SHP77 treated with DMSO at 0.1 percent for 48 hours (cell line): Measurements from ENCODE around the gene P2RX4.
"Not testable (repeated sequence)": the region's sequence is repeated elsewhere in the genome, so short reads cannot be mapped to it uniquely, and the experiment has no call there.

Experiments used
- DNase-seq: peaks from one replicate; lab custom pipeline; 2025; lab: John Stamatoyannopoulos, UW

P2RX4 gene

DNA sequence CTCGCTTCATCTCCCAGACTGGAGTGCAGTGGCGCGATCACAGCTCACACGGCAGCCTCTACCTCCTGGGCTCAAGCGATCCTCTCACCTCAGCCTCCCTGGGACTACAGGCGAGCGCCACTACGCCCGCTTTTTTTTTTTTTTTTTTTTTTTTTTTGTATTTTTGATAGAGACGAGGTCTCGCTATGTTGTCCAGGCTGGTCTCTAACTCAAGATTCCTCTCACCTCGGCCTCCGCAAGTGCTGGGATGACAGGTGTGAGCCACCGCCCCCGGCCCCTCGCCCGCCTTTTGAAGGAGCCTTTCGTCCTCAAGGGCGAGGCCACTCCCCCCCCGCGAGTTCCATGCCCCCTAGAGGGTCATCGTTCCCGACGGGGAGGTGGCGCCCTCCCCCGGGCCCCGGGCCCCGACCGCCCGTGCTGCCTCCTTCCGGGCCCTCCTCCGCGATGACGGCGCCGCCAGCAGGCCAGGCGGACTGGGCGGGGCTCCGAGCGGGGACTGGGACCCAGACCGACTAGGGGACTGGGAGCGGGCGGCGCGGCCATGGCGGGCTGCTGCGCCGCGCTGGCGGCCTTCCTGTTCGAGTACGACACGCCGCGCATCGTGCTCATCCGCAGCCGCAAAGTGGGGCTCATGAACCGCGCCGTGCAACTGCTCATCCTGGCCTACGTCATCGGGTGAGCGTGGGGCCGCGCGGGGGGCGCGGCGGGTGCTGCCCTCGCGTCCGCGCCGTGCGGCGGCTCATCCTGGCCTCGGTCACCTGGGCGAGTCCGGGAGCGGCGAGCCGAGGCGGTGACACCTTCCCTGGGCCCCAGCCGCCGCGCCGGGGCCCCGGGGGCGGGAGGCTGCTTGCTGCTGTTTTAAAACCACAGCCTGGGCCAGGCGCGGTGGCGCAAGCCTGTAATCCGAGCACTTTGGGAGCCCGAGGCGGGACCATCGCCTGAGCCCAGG is at the start of gene P2RX4:
Gene P2RX4, plus strand, starts transcription at position 506 of the 949 bp plus-strand sequence. Its CDS starts 36 bp downstream, at position 542.
- peak; percentile 61 for DNase-seq

- no peak for DNase-seq
Measured at GRCh38 chr12:121162384-121162783, 47.5 kb upstream of the P2RX4 start.

DNA sequence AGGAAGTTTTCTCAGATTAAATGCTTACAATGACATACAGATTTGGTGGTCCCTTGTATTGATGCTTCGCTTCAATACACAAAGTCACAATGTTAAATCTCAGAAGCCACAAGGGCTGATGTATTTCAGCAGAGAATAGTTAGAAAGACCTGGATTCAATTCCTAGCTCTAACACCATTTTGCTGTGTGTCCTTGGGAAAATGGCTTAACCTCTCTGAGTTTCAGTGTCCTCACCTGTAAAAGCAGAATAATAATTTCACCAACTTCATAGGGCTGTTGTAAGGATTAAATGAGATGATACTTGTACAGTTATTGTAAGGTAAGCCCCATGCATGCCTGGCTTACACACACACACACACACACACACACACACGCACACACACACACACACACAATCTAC is 46.9 kb upstream of the P2RX4 start:
- DNase-seq: no peak

DNA sequence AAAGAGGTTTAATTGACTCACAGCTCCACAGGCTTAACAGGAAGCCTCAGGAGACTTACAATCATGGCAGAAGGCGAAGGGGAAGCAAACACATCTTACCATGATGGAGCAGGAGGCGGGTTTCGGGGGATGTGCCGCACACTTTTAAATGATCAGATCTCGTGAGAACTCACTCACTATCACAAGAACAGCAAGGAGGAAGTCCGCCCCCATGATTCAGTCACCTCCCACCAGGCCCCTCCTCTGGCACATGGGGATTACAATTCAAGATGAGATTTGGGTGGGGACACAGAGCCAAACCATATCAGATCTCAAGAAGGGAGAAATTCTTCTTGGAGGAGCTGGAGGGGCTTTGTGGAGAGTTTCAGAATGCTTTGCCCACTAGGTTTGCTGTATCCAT is 45.1 kb upstream of the P2RX4 start:
- not testable (repeated sequence) for DNase-seq

- no peak for DNase-seq
Measured at GRCh38 chr12:121165316-121165715, 44.6 kb upstream of the P2RX4 start.

GRCh38 chr12:121166356-121166755 is 43.6 kb upstream of the P2RX4 start:
- no peak for DNase-seq

DNA sequence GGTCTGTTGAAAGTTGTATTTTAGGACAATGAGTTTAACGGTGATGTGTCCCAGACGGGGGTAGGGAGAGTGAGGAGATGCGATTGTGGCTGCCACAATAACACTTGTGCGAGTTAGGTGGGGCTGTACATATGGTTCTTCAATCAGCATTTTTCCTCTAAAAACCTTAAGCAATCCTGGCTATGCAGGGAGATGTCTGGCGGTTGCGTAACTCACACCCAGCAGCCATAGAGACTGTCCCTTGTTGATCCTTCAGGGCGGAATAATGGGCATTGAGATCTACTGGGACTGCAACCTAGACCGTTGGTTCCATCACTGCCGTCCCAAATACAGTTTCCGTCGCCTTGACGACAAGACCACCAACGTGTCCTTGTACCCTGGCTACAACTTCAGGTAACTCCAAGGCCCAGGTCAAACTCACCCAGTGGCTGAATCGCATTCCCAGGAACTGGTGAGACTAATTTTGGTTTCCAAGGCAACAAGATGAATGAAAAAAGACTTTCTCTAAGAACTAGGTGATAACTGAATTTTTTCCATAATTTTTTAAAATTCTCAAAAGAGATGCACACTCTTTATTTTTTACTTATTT is 42.6 kb upstream of the P2RX4 start:
- DNase-seq: no peak

GRCh38 chr12:121167951-121168350 is 42.0 kb upstream of the P2RX4 start:
- DNase-seq: no peak

DNA sequence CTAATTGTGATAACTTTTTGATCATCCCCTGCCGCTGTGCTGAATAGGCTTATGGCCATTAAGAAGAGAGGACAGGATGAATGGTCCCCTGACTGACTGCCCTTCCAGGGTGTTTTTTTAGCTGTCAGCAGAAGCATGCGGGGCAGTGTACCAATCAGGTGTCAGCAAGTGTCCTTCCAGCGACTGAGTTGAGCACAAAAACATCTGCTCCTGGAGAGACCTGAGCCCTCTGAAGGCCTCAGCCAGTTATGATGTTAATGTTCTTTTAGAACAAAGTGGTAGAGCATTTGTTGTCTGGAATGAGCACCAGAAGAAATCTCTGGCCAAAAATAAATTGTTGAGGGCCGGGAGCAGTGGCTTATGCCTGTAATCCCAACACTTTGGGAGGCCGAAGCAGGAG is 39.8 kb upstream of the P2RX4 start:
- no peak for DNase-seq

DNA sequence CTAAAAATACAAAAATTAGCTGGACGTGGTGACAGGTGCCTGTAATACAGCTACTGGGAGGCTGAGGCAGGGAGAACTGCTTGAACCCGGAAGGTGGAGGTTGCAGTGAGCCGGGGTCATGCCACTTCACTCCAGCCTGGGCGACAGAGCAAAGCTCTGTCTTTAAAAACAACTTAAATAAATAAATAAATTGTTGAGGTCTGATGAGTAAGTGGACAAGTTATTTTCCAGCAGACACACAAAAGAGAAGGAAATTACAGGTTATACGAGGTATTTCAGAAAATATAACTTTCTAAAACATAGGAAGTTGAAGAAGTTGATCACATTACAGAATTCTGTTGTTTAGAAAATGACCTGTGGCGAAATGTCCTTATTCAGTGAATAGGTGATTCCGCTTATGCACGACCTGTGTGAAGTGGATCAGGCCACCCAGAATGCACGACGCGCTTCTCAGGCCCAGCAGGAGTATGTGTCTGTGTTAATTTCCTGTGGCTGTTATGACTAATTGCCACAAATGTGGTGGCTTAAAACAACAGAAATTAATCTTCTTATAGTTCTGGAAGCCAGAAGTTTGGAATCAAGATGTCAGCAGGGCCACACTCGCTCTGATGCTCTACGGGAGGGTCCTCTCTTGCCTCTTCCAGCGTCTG is 39.2 kb upstream of the P2RX4 start:
- no peak for DNase-seq

- DNase-seq: no peak
Measured at GRCh38 chr12:121172145-121172544, 37.8 kb upstream of the P2RX4 start.

- no peak for DNase-seq
Measured at GRCh38 chr12:121175383-121176119, 34.4 kb upstream of the P2RX4 start.

GRCh38 chr12:121176826-121177529 is 33.0 kb upstream of the P2RX4 start:
- DNase-seq: no peak

DNA sequence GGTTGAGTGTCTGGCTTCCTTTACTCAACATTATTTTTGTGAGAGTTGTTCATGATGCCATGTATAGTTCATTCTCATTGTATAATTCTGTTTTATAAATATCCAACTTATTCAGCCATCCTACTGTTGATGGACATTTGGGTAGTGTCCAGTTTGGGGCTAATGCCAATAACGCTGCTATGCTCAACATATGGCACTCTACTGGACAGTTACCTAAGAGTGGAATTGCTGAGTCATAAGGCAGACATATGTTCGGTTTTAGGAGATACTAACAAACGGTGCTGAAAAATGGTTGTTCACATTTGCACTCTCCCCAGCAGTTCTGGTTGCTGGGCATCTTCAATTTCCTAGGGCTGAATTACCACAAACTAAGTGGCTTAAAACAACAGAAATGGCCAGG is 28.7 kb upstream of the P2RX4 start:
- DNase-seq: no peak

DNA sequence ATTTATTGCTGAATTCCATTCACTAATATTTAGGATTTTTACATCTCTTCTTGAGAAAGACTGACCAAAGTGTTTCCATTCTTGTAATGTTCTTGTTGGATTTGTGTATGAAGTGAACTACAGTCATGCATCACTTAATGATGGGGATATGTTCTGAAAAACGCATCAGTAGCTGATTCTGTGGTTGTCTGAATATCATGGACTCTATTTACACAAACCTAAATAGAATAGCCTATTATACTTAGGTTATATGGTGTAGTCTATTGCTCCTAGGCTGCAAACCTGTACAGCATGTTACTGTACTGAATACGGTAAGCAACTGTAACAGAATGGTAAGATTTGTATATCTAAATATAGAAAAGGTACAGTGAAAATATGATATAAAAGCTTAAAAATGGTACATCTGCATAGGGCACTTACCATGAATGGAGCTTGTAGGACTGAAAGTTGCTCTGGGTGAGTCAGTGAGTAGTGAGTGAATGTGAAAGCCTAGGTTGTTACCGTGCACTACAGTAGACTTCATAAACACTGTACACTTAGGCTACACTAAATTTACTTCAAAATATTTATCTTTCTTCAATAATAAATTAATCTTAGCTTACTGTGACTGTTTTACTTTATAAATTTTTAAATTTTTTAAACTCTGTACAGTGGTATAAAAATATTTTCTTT is 27.6 kb upstream of the P2RX4 start:
- DNase-seq: no peak

DNA sequence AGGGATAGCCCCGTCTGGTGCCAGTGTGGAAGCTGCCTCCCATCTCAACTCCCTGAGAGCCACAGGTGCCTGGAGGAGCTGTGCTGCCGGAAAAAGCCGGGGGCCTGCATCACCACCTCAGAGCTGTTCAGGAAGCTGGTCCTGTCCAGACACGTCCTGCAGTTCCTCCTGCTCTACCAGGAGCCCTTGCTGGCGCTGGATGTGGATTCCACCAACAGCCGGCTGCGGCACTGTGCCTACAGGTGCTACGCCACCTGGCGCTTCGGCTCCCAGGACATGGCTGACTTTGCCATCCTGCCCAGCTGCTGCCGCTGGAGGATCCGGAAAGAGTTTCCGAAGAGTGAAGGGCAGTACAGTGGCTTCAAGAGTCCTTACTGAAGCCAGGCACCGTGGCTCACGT is 25.5 kb upstream of the P2RX4 start:
- peak; percentile 56 for DNase-seq

DNA sequence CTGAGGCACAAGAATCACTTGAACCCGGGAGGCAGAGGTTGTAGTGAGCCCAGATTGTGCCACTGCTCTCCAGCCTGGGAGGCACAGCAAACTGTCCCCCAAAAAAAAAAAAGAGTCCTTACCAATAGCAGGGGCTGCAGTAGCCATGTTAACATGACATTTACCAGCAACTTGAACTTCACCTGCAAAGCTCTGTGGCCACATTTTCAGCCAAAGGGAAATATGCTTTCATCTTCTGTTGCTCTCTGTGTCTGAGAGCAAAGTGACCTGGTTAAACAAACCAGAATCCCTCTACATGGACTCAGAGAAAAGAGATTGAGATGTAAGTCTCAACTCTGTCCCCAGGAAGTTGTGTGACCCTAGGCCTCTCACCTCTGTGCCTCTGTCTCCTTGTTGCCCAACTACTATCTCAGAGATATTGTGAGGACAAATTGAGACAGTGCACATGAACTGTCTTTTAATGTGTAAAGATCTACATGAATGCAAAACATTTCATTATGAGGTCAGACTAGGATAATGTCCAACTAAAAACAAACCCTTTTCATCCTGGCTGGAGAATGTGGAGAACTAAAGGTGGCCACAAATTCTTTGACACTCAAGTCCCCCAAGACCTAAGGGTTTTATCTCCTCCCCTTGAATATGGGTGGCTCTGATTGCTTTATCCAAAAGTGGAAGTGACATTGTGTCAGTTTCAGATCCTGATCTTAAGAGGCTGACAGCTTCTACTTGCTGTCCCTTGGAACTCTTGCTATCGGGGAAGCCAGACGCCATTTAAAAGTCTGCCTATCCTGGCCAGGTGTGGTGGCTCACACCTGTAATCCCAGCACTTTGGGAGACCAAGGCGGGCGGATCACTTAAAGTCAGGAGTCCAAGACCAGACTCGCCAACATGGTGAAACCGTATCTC is 24.7 kb upstream of the P2RX4 start:
- no peak for DNase-seq

DNA sequence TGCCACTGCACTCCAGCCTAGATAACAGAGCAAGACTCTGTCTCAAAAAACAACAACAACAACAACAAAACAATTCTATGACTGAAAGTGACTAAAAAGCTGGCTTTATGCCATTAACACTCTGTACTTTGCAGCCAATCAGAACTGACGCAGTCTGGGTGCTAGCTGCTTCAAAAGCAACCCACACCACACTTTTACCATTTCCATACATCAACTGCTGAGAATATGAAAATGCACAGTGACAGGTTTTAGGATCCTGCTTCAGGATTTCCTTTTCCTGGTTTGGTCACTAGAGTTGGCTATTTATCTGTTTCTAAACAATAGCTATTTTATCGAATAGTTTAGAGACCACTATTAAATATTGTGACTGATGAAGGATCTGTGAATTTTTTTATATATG is 23.1 kb upstream of the P2RX4 start:
- no peak for DNase-seq

DNA sequence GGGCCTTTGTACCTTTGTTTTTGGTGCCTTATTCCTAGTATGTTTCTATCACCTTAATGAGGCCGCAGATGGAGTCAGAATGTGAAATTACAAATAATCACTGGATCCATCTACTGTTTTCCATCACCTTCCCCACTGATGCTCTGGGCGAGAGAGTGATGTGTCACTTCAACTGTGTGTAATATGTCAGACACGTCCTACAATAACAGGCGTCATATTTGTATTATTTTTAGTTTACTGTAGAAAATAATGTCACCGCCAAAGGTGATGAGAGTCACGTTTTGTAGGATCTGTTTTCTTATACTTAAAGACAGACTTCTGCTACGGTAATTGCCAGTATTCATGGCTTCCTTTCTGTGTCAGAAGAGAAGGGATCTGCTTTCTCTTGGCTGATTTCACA is 22.4 kb upstream of the P2RX4 start:
- no peak for DNase-seq

DNA sequence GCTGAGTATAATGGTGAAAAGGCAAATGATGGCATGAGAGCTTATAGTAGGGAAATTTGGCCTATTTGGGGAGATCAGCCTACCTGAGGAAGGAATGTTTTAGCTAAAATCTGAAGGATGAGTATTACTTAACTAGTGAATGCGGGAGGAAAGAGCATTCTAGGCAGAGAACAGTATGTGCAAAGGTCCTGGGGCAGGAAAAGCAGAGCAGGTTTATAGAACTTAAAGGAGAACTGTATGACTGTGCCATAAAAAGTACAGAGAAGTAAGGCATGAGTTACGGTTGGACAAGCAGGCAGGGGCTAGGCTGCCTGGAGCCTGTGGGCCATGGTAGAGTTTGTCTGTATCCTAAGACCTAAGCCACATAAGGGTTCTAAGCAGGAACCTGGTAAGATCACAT is 21.7 kb upstream of the P2RX4 start:
- no peak for DNase-seq
